Sigmoid colon (tissue), 4 donors: ENCODE results near the gene NRP2.

ENCODE experiments used
- EP300 ChIP-seq, 4 donors: sonication (generic); formaldehyde crosslinking; IDR thresholded peaks; one replicate each; pipeline ENCODE4 v1.6.1; 2017; ENCODE audit warnings: antibody characterized with exemption in 4 of 4
- POLR2A ChIP-seq, 2 donors: fragments of 450-650 bp; IDR thresholded peaks; one replicate each; pipeline ENCODE4 v1.6.1; 2016; ENCODE audit warnings: antibody characterized with exemption in 2 of 2, mild to moderate bottlenecking in 2 of 2, moderate library complexity in 2 of 2
- POLR2AphosphoS5 ChIP-seq, 4 donors: sonication (generic); formaldehyde crosslinking; IDR thresholded peaks; one replicate each; pipeline ENCODE4 v1.6.1; 2017; ENCODE audit warnings: antibody characterized with exemption in 4 of 4
- TF ChIP-seq, protein P1 (sequence below), 4 experiments: fragments of 450-650 bp in 3 of 4; fragments of 200-600 bp in 1 of 4; IDR thresholded peaks; one replicate each; pipeline ENCODE4 v1.5.1; 2016 to 2019; ENCODE audit warnings: antibody characterized with exemption in 4 of 4, mild to moderate bottlenecking in 3 of 4, moderate library complexity in 2 of 4

DNA sequence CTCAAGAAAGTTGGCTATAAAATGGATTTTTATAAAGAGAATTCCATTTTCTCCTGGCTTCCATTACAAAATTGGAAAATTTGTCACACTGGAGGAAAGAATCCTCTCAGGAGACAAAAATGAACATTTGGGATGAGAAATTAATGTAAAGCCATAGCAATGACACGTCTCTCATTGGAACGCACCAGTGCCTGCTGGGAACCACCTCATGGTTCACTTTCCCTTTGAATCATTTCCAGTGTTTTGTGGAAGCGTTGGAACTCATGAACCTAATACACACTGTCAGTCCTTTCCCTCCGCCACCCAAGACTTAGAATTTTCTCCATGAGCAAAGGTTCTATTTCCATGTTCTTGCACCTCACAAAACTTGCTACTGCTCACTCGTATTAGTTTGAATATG lies 21.0 kb upstream of the NRP2 start:
- TF ChIP-seq, protein P1, sequence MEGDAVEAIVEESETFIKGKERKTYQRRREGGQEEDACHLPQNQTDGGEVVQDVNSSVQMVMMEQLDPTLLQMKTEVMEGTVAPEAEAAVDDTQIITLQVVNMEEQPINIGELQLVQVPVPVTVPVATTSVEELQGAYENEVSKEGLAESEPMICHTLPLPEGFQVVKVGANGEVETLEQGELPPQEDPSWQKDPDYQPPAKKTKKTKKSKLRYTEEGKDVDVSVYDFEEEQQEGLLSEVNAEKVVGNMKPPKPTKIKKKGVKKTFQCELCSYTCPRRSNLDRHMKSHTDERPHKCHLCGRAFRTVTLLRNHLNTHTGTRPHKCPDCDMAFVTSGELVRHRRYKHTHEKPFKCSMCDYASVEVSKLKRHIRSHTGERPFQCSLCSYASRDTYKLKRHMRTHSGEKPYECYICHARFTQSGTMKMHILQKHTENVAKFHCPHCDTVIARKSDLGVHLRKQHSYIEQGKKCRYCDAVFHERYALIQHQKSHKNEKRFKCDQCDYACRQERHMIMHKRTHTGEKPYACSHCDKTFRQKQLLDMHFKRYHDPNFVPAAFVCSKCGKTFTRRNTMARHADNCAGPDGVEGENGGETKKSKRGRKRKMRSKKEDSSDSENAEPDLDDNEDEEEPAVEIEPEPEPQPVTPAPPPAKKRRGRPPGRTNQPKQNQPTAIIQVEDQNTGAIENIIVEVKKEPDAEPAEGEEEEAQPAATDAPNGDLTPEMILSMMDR (IDR thresholded peaks at IDR 0.05): no peak
- TF ChIP-seq POLR2A (IDR thresholded peaks at IDR 0.05) (no peak), EP300 (IDR thresholded peaks at IDR 0.05) (no peak), POLR2AphosphoS5 (IDR thresholded peaks at IDR 0.05) (no peak)
